Measurements from ENCODE around the gene ZBTB4.

Gene ZBTB4

DNA sequence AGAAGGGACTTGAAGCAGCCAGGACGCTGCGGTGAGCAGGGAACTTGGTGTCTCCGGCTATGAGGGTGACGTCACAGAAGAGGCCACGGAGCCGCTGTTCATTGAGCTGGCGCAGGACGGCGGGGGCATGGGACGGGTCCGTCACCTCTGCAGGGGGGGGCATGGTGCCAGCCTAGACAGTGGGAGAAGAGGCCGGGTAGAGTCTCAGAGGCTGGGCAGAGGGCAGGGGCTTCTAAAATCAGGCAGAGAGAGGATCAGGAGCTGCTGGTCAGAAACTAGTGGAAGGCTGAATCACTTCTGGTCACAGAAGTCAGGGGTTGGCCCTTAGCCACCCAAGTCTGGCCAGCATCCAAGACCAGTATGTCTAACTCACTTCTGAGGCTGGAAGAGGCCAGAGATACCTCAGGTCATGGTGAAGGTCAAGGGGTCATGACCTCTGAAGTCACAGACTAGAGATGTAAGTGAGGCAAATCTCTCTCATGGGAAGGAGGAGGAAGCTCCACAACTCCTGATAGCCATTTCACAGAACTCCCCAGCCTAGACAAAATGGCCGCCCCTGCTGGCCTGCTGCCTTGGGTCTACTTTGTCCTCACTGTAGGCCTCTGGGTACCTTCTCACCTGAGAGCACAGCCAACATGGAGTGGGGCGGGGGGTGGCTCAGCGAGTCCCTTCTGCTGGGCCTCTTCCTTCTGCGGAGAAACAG, 12.6 kb downstream of the ZBTB4 start:
- Histone ChIP-seq H2AFZ (ENCODE audit: low read depth, low read length, severe bottlenecking) (no peak overlapping the region), H3K9me3 (ENCODE audit: insufficient read depth, low read length) (no peaks in the 10 kb centered on the region), H3K79me2 (ENCODE audit: insufficient read depth, low read length) (no peaks in the 10 kb centered on the region), H3F3A (ENCODE audit: insufficient read depth) (no peaks in the 10 kb centered on the region), H3K4me3 (ENCODE audit: insufficient read depth, low read length, poor library complexity, severe bottlenecking) (no peak overlapping the region), H4K20me1 (ENCODE audit: low read depth, low read length) (no peaks in the 10 kb centered on the region), H3K9me2 (replicated peaks; ENCODE audit: insufficient read depth, low read length) (no peaks in the 10 kb centered on the region), H3K9ac (ENCODE audit: low read length) (no peak overlapping the region), H3K27ac (ENCODE audit: low read depth, low read length) (no peak overlapping the region), H3K4me2 (ENCODE audit: low read depth, low read length, poor library complexity, severe bottlenecking) (no peak overlapping the region), H3K36me3 (ENCODE audit: low read length) (no peaks in the 10 kb centered on the region), H3K27me3 (ENCODE audit: low read length) (no peaks in the 10 kb centered on the region)
- TF ChIP-seq EZH2phosphoT487 (conservative IDR thresholded peaks at IDR 0.05; ENCODE audit: low read length), result no peak
- TF ChIP-seq, protein P1, sequence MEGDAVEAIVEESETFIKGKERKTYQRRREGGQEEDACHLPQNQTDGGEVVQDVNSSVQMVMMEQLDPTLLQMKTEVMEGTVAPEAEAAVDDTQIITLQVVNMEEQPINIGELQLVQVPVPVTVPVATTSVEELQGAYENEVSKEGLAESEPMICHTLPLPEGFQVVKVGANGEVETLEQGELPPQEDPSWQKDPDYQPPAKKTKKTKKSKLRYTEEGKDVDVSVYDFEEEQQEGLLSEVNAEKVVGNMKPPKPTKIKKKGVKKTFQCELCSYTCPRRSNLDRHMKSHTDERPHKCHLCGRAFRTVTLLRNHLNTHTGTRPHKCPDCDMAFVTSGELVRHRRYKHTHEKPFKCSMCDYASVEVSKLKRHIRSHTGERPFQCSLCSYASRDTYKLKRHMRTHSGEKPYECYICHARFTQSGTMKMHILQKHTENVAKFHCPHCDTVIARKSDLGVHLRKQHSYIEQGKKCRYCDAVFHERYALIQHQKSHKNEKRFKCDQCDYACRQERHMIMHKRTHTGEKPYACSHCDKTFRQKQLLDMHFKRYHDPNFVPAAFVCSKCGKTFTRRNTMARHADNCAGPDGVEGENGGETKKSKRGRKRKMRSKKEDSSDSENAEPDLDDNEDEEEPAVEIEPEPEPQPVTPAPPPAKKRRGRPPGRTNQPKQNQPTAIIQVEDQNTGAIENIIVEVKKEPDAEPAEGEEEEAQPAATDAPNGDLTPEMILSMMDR (IDR thresholded peaks at IDR 0.05; ENCODE audit: insufficient read depth, low read length, poor library complexity, severe bottlenecking), result no peak

DNA sequence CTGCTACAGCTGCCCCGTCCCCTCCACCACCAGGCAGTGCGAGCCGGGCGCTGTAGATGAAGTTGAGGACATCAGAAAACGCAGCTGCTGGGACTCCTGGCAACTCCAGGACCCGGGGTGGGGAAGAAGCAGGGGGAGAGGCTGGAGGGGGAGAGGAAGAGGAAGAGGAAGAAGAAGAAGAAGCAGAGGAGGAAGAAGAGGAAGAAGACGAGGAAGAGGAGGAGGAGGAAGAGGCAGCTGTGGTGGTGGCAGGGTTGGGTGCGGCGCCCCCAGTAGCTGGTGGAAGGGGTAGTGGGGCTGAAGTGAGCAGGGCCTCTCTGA, 13.2 kb downstream of the ZBTB4 start:
- H3K4me2 ChIP-seq (ENCODE audit: low read depth, low read length, poor library complexity, severe bottlenecking), result no peak overlapping the region

GRCh38 chr17:7465597-7466275, 13.7 kb downstream of the ZBTB4 start:
- no peak overlapping the region for H3K27ac ChIP-seq (ENCODE audit: low read depth, low read length)
- H3K4me3 ChIP-seq (ENCODE audit: insufficient read depth, low read length, poor library complexity, severe bottlenecking), result no peak overlapping the region
- H3K9ac ChIP-seq (ENCODE audit: low read length), result no peak overlapping the region
- H3F3A ChIP-seq (ENCODE audit: insufficient read depth), result no peaks in the 10 kb centered on the region
- no peak for TF ChIP-seq EZH2phosphoT487 (conservative IDR thresholded peaks at IDR 0.05; ENCODE audit: low read length)
- TF ChIP-seq, protein P1 (IDR thresholded peaks at IDR 0.05; ENCODE audit: insufficient read depth, low read length, poor library complexity, severe bottlenecking), result no peak
- H3K9me2 ChIP-seq (replicated peaks; ENCODE audit: insufficient read depth, low read length), result no peaks in the 10 kb centered on the region
- H3K9me3 ChIP-seq (ENCODE audit: insufficient read depth, low read length), result no peaks in the 10 kb centered on the region
- no peak overlapping the region for H3K4me2 ChIP-seq (ENCODE audit: low read depth, low read length, poor library complexity, severe bottlenecking)
- no peaks in the 10 kb centered on the region for H4K20me1 ChIP-seq (ENCODE audit: low read depth, low read length)
- H2AFZ ChIP-seq (ENCODE audit: low read depth, low read length, severe bottlenecking), result no peak overlapping the region
- no peaks in the 10 kb centered on the region for H3K79me2 ChIP-seq (ENCODE audit: insufficient read depth, low read length)
- H3K27me3 ChIP-seq (ENCODE audit: low read length), result no peaks in the 10 kb centered on the region
- no peaks in the 10 kb centered on the region for H3K36me3 ChIP-seq (ENCODE audit: low read length)

More for the DNA sequence above, 13.2 kb downstream of the ZBTB4 start:
- no peak overlapping the region for H3K27ac ChIP-seq (ENCODE audit: low read depth, low read length)
- H3K9ac ChIP-seq (ENCODE audit: low read length), result no peak overlapping the region
- H4K20me1 ChIP-seq (ENCODE audit: low read depth, low read length), result no peaks in the 10 kb centered on the region
- H2AFZ ChIP-seq (ENCODE audit: low read depth, low read length, severe bottlenecking), result no peak overlapping the region
- no peaks in the 10 kb centered on the region for H3K36me3 ChIP-seq (ENCODE audit: low read length)
- no peak for TF ChIP-seq EZH2phosphoT487 (conservative IDR thresholded peaks at IDR 0.05; ENCODE audit: low read length)
- TF ChIP-seq, protein P1 (IDR thresholded peaks at IDR 0.05; ENCODE audit: insufficient read depth, low read length, poor library complexity, severe bottlenecking), result no peak
- H3K4me3 ChIP-seq (ENCODE audit: insufficient read depth, low read length, poor library complexity, severe bottlenecking), result no peak overlapping the region
- H3K9me2 ChIP-seq (replicated peaks; ENCODE audit: insufficient read depth, low read length), result no peaks in the 10 kb centered on the region
- no peaks in the 10 kb centered on the region for H3K9me3 ChIP-seq (ENCODE audit: insufficient read depth, low read length)
- no peaks in the 10 kb centered on the region for H3K27me3 ChIP-seq (ENCODE audit: low read length)
- H3F3A ChIP-seq (ENCODE audit: insufficient read depth), result no peaks in the 10 kb centered on the region
- H3K79me2 ChIP-seq (ENCODE audit: insufficient read depth, low read length), result no peaks in the 10 kb centered on the region

Measured in SU-DHL-6 (cell line).